H9 (cell line): ENCODE measurements around the gene IGFALS. TPM values are rescaled to one million over a fixed set of nuclear protein-coding genes. Genes with fewer than 3 reads are reported as not detected.

Experiments
- DNase-seq: peaks from one replicate; pipeline ENCODE4 v3.0.0-alpha.2; 2017
- H2AFZ ChIP-seq: one replicate; pipeline ENCODE4 v1.6.1; 2013; ENCODE audit warnings: mild to moderate bottlenecking, low read length, control low read depth, moderate library complexity
- H2AK5ac ChIP-seq: 2 replicates; pipeline ENCODE4 v1.6.1; 2013; ENCODE audit warnings: low read length, control low read depth, mixed read lengths; ENCODE audit not compliant: insufficient read length
- H2BK120ac ChIP-seq: one replicate; pipeline ENCODE4 v1.6.1; 2013; ENCODE audit warnings: low read depth, mild to moderate bottlenecking, low read length, control low read depth, inconsistent platforms; ENCODE audit not compliant: poor library complexity, severe bottlenecking
- H2BK12ac ChIP-seq: 2 replicates; pipeline ENCODE4 v1.6.1; 2013; ENCODE audit warnings: low read length, control low read depth, mixed read lengths, low read depth; ENCODE audit not compliant: insufficient read length
- H2BK15ac ChIP-seq: 2 replicates; pipeline ENCODE4 v1.6.1; 2013; ENCODE audit warnings: low read depth, low read length, control low read depth
- H2BK20ac ChIP-seq: one replicate; pipeline ENCODE4 v1.6.1; 2013; ENCODE audit warnings: low read depth, mild to moderate bottlenecking, low read length, control low read depth, inconsistent platforms; ENCODE audit not compliant: poor library complexity, severe bottlenecking
- H2BK5ac ChIP-seq: 2 replicates; pipeline ENCODE4 v1.6.1; 2013; ENCODE audit warnings: low read length, control low read depth, mixed read lengths; ENCODE audit not compliant: insufficient read length
- H3K14ac ChIP-seq: 2 replicates; pipeline ENCODE4 v1.6.1; 2013; ENCODE audit warnings: low read length, control low read depth; ENCODE audit not compliant: insufficient read depth
- H3K18ac ChIP-seq: 2 replicates; pipeline ENCODE4 v1.6.1; 2013; ENCODE audit warnings: low read depth, mild to moderate bottlenecking, mixed read lengths, low read length, control low read depth; ENCODE audit not compliant: insufficient read length
- H3K23ac ChIP-seq: 2 replicates; pipeline ENCODE4 v1.6.1; 2013; ENCODE audit warnings: low read length, control low read depth, mixed read lengths, low read depth; ENCODE audit not compliant: insufficient read length
- H3K23me2 ChIP-seq: 2 replicates; pipeline ENCODE4 v1.6.1; 2013; ENCODE audit warnings: low read depth, mild to moderate bottlenecking, mixed read lengths, low read length, control low read depth; ENCODE audit not compliant: insufficient read length, poor library complexity, severe bottlenecking
- H3K27ac ChIP-seq: 2 replicates; pipeline ENCODE4 v1.5.1; 2013; ENCODE audit warnings: low read length, control low read depth, mixed read lengths, low read depth; ENCODE audit not compliant: insufficient read length
- H3K27me3 ChIP-seq: 2 replicates; pipeline ENCODE4 v1.6.1; 2013; ENCODE audit warnings: low read length, control low read depth, inconsistent platforms; ENCODE audit not compliant: insufficient read depth
- H3K4ac ChIP-seq: 2 replicates; pipeline ENCODE4 v1.6.1; 2013; ENCODE audit warnings: low read depth, mild to moderate bottlenecking, control low read depth, inconsistent platforms, low read length, moderate library complexity
- H3K4me1 ChIP-seq: 2 replicates; pipeline ENCODE4 v1.6.1; 2013; ENCODE audit warnings: low read length, control low read depth, inconsistent platforms; ENCODE audit not compliant: insufficient read depth
- H3K4me2 ChIP-seq: 2 replicates; pipeline ENCODE4 v1.6.1; 2013; ENCODE audit warnings: low read length, control low read depth, mixed read lengths; ENCODE audit not compliant: insufficient read length, insufficient read depth
- H3K56ac ChIP-seq: 2 replicates; pipeline ENCODE4 v1.6.1; 2013; ENCODE audit warnings: low read depth, mild to moderate bottlenecking, mixed read lengths, low read length, control low read depth; ENCODE audit not compliant: insufficient read length
- H3K79me1 ChIP-seq: 2 replicates; pipeline ENCODE4 v1.6.1; 2013; ENCODE audit warnings: low read depth, mild to moderate bottlenecking, moderate library complexity, low read length, control low read depth, inconsistent platforms; ENCODE audit not compliant: insufficient read depth, poor library complexity, severe bottlenecking
- H3K79me2 ChIP-seq: 2 replicates; pipeline ENCODE4 v1.6.1; 2013; ENCODE audit warnings: low read length, control low read depth, inconsistent platforms; ENCODE audit not compliant: insufficient read depth
- H3K9ac ChIP-seq: 2 replicates; pipeline ENCODE4 v1.6.1; 2013; ENCODE audit warnings: low read length, control low read depth, mixed read lengths; ENCODE audit not compliant: insufficient read length; ENCODE audit errors: extremely low read depth
- H3K9me3 ChIP-seq: one replicate; pipeline ENCODE4 v1.6.1; 2013; ENCODE audit warnings: low read depth, low read length, inconsistent platforms; ENCODE audit not compliant: control insufficient read depth
- H3T11ph ChIP-seq: one replicate; pipeline ENCODE4 v1.6.1; 2013; ENCODE audit warnings: mild to moderate bottlenecking, low read length, control low read depth, inconsistent platforms
- H4K20me1 ChIP-seq: one replicate; pipeline ENCODE4 v1.6.1; 2013; ENCODE audit not compliant: control insufficient read depth, insufficient read length, insufficient read depth
- H4K5ac ChIP-seq: 2 replicates; pipeline ENCODE4 v1.6.1; 2013; ENCODE audit warnings: low read depth, mild to moderate bottlenecking, mixed read lengths, low read length, control low read depth; ENCODE audit not compliant: insufficient read length
- H4K8ac ChIP-seq: replicated peaks from 2 replicates; pipeline ENCODE4 v1.6.1; 2013; ENCODE audit warnings: low read length, control low read depth, mixed read lengths, low read depth; ENCODE audit not compliant: insufficient read length
- H4K91ac ChIP-seq: 2 replicates; pipeline ENCODE4 v1.6.1; 2013; ENCODE audit warnings: low read depth, mild to moderate bottlenecking, moderate library complexity, mixed read lengths, low read length, control low read depth; ENCODE audit not compliant: insufficient read length
- H3K27ac Mint-ChIP-seq, 3 experiments: 2 replicates in 2 of 3; 3 replicates in 1 of 3; pipeline ENCODE4 v1.8.0; 2020 to 2021; ENCODE audit warnings: mixed read lengths in 3 of 3, mild to moderate bottlenecking in 1 of 3, moderate library complexity in 1 of 3
- H3K27me3 Mint-ChIP-seq: 2 replicates; pipeline ENCODE4 v1.8.0; 2021; ENCODE audit warnings: low read depth, mild to moderate bottlenecking, moderate library complexity, mixed read lengths
- H3K36me3 Mint-ChIP-seq, 3 experiments: 2 replicates in 2 of 3; 3 replicates in 1 of 3; pipeline ENCODE4 v1.8.0; 2020 to 2021; ENCODE audit warnings: low read depth in 3 of 3, mixed read lengths in 3 of 3; ENCODE audit not compliant: insufficient read depth in 1 of 3
- H3K4me1 Mint-ChIP-seq, 2 experiments: 2 replicates each; pipeline ENCODE4 v1.8.0; 2020; ENCODE audit warnings: mixed read lengths in 2 of 2
- H3K4me3 Mint-ChIP-seq, 2 experiments: 2 replicates in 1 of 2; 3 replicates in 1 of 2; pipeline ENCODE4 v1.8.0; 2020 to 2021; ENCODE audit warnings: mild to moderate bottlenecking in 2 of 2, mixed read lengths in 2 of 2, moderate library complexity in 1 of 2
- H3K9me3 Mint-ChIP-seq, 2 experiments: 2 replicates in 1 of 2; 3 replicates in 1 of 2; pipeline ENCODE4 v1.8.0; 2020; ENCODE audit warnings: mild to moderate bottlenecking in 2 of 2, mixed read lengths in 2 of 2, moderate library complexity in 1 of 2
- CTCF ChIP-seq: fragments of 200-600 bp; sonication (generic); conservative IDR thresholded peaks from 3 replicates; pipeline ENCODE4 v1.8.0; 2021; ENCODE audit warnings: antibody characterized with exemption, mild to moderate bottlenecking
- WGBS: extraction: QIAGEN DNeasy Blood & Tissue Kit; methylation state at CpG from one replicate; pipeline ENCODE4 v1.1.7; 2013; ENCODE audit warnings: missing lambda C conversion rate, low lambda C conversion rate, mixed read lengths; ENCODE audit not compliant: insufficient read length; ENCODE audit errors: extremely low coverage; 5-methylcytosine and 5-hydroxymethylcytosine counted together
- total RNA-seq: library from RNA; stranded (reverse); gene quantifications from 2 replicates; pipeline ENCODE4 v1.2.1, GENCODE V29; 2021

The IGFALS gene
- total RNA-seq, 1 experiment from 2014 or later = not detected

- Histone ChIP-seq H3K14ac (no peak overlapping the region), H3K9ac (no peak overlapping the region), H3K27ac (no peak overlapping the region), H3K79me1 (no peaks in the 10 kb centered on the region), H3K4me1 (no peaks in the 10 kb centered on the region), H2BK12ac (no peak overlapping the region), H4K5ac (no peak overlapping the region), H3K23ac (no peak overlapping the region), H3K4ac (no peak overlapping the region), H2BK120ac (no peak overlapping the region), H3T11ph (no peak overlapping the region), H3K9me3 (no peaks in the 10 kb centered on the region), H3K56ac (no peak overlapping the region), H3K27me3 (no peaks in the 10 kb centered on the region), H3K79me2 (no peaks in the 10 kb centered on the region), H3K18ac (no peak overlapping the region), H2BK20ac (no peak overlapping the region), H4K8ac (no peak overlapping the region), H2BK5ac (no peak overlapping the region), H2AFZ (no peak overlapping the region), H4K91ac (no peak overlapping the region), H3K23me2 (no peaks in the 10 kb centered on the region), H3K4me2 (no peak overlapping the region), H4K20me1 (no peaks in the 10 kb centered on the region), H2AK5ac (no peak overlapping the region), H2BK15ac (no peak overlapping the region)
- no peaks in the 10 kb centered on the region for H3K27me3 Mint-ChIP-seq
- H3K4me3 Mint-ChIP-seq = no peak overlapping the region
- WGBS = no CpG with 5 or more reads among the region's 14 CpGs
- no peaks in the 10 kb centered on the region for H3K9me3 Mint-ChIP-seq
- no peak overlapping the region for H3K27ac Mint-ChIP-seq
- TF ChIP-seq CTCF = no peak
- no peak for DNase-seq
- H3K36me3 Mint-ChIP-seq = peaks cover 0 to 38% (median 34%) of the 10 kb centered on the region in 3 experiments; a peak in 6 of 7 replicates
- no peaks in the 10 kb centered on the region for H3K4me1 Mint-ChIP-seq
These were observed 40.7 kb downstream of the IGFALS start for GRCh38 chr16:1752853-1753252.
